ENCODE data around the gene TBXAS1.
"Not testable (repeated sequence)": the region's sequence is repeated elsewhere in the genome, so short reads cannot be mapped to it uniquely, and the experiment has no call there.

The TBXAS1 gene

GRCh38 chr7:139915864-139916716 lies 87.0 kb downstream of the TBXAS1 start:
- no peak for DNase-seq

- DNase-seq: no peak
Measured at GRCh38 chr7:139916717-139917395, 87.8 kb downstream of the TBXAS1 start.

GRCh38 chr7:139917851-139918250 lies 88.8 kb downstream of the TBXAS1 start:
- no peak for DNase-seq

DNA sequence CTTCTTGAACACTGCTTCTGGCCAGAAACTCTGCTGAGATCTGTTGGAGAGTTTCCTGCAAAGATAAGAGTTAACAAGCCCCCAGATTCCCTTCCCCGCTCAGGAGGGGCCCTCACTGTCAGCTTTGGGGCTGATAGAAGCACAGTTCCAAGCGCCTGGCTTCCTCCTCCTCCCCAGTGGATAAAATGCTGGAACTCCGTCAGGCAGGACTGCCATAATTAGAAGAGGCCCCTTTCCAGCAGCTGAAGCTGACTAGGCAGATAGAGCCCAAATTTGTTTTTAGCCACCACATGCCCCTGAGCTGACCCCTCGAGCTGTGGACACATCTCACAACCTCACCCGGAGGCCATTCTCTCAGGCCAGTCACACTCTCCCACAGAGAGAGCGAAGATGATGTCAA lies 89.4 kb downstream of the TBXAS1 start:
- no peak for DNase-seq

GRCh38 chr7:139923090-139923489 lies 94.0 kb downstream of the TBXAS1 start:
- no peak for DNase-seq

DNA sequence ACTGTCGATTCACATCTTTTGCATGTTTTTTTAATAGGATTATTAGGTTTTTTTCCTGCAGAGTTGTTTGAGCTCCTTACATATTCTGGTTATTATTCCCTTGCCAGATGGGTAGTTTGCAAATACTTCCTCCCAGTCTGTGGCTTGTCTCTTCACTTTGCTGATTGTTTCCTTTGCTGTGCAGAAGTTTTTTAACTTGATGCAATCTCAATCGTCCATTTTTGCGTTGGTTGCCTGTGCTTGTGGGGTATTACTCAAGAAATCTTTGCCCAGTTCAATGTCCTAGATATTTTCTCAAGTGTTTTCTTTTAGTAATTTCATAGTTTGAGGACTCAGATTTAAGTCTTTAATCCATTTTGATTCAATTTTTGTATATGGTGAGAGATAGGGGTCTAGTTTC lies 95.4 kb downstream of the TBXAS1 start:
- DNase-seq: no peak

- not testable (repeated sequence) for DNase-seq
Measured at GRCh38 chr7:139929221-139929620, 100.2 kb downstream of the TBXAS1 start.

DNA sequence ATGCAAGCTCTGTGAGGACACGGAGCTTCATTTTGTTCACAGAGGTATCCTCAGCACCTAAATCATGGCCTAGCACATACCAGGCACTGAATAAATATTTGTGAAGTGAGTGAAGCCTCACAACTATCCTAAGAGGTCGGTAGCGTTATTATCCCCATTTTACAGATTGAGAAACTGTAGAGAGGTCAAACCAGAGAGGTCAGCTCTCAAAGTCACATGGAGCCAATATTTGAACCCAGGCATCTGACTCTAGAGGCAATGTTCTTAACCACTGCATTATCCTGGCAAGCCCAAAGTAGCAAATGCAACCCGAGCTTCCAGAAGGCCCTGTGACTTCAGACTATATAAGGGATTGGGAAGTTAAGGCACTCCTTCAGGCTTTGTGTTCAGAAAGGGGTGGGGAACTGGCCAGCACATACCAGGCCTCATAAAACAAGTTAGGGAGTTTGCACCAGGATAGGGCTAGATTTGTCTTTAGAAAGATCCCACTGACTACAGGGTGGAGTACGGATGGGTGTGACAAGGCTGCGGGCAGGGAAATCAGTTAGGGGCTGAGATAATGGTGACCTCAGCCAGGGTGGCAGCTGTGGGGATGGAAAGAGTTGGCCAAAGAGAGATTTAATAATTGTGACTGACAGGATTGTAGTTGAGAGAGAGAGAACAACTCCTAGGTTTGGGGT lies 101.4 kb downstream of the TBXAS1 start:
- DNase-seq: no peak

- DNase-seq: no peak
Measured at GRCh38 chr7:139931190-139931934, 102.3 kb downstream of the TBXAS1 start.

- no peak for DNase-seq
Measured at GRCh38 chr7:139932531-139932930, 103.5 kb downstream of the TBXAS1 start.

GRCh38 chr7:139936760-139937310 lies 107.8 kb downstream of the TBXAS1 start:
- DNase-seq: no peak

DNA sequence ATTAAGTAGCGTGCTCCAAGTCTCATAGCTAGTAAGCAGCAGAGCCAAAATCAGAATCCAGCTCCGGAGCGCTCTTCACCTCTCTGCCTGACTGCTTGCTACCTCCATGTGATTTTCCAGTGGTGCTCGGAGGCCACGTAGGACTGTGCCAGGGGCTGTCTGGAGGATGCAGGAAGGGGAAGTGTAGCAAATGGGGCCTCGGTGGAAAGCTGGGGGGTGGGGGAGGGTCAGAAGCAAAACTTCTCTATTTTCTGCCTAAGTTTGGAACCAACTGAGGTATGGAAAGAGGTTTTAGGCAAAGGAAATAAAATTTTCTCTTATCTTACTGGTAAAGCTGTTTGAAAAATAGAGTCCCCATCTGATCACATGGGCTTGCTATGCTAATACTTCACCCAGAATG lies 108.7 kb downstream of the TBXAS1 start:
- DNase-seq: no peak

GRCh38 chr7:139940866-139941265 lies 111.8 kb downstream of the TBXAS1 start:
- no peak for DNase-seq

- no peak for DNase-seq
Measured at GRCh38 chr7:139941421-139941820, 112.4 kb downstream of the TBXAS1 start.

GRCh38 chr7:139941866-139942265 lies 112.8 kb downstream of the TBXAS1 start:
- no peak for DNase-seq

- no peak for DNase-seq
Measured at GRCh38 chr7:139942636-139943035, 113.6 kb downstream of the TBXAS1 start.

GRCh38 chr7:139943401-139943800 lies 114.3 kb downstream of the TBXAS1 start:
- DNase-seq: peak in 1 of 2 experiments; percentile 13

GRCh38 chr7:139944248-139944647 lies 115.2 kb downstream of the TBXAS1 start:
- DNase-seq: no peak

DNA sequence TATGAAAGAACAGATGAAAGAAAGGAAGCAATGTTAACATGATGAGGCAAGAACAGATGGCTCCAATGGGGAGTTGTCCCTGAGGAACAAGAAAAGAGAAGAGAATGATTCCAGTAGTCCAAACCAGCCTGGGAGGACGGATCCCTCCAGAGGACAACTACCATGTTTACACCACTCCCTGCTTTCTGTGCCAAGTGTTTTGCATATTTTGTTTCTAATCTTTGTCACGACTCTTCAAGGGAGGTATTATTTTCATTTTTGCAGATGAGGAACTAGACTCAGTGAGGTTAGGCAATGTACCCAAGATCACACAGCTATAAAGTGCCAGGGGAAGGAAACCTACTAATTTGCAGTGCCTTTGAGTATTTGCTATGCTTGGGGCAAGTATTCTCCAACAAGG lies 117.5 kb downstream of the TBXAS1 start:
- no peak for DNase-seq

DNA sequence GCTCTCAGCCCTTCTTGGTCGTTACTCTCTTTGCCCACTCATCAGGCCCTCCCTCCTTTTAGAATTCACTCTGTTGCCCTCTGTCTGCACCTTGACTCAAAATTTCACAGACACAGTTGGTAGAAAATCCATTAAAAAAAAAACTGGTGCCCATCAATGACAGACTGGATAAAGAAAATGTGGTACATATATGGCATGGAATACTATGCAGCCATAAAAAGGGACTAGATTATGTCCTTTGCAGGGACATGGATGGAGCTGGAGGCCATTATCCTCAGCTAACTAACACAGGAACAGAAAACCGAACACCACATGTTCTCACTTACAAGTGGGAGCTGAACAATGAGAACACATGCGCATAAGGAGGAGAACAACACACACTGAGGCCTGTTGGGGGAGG lies 118.0 kb downstream of the TBXAS1 start:
- no peak for DNase-seq

DNA sequence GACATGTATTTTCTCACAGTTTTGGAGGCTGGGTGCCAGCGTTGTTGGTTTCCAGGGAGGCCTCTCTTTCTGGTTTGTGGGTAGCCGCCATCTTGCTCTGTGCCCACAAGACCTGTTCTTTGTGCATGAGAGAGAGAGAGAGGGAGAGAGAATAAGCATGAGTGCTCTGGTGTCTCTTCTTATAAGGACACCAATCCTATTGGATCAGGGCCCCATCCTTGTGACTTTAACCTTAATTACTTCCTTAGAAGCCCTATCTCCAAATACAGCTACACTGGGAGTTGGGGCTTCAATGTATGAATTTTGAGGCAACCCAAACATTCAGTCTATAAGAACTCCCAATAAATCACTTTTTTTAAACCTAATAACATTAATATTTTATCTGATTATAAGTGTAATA lies 119.1 kb downstream of the TBXAS1 start:
- no peak for DNase-seq

DNA sequence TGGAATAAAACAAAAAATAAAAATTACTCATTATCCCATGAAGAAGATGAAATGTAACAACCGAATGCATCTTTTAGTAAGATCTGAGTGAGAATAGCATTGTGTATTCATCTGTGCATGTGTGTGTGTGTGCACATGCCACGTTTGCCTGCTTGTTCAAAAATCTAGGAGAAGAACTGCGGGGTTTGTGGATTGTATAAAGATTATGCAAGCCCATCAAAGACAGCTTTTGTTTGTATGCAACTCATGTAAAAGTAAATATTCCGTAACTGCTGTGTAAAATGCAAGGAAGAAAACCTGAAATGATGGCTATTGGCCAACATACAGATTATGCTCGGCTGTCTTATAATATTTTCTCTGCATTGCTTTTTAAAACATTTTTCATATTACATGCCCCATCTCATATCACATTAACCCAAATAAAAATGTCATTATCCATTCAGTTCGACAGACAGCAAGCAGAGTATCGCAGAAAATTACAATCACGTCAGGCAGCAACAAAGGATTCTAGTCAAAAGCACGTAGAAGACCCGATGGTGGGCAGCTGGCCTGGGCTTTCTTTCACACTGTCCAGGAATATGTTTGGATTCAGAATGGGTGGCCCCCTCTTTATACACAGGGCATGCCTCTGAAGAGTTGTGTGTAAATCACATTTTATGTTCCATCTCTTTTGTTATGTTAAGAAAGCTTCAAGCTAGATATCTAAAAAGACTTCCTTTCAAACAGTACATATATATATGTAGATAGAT lies 119.7 kb downstream of the TBXAS1 start:
- DNase-seq: no peak

Data from NCI-H526 (cell line).